Endothelial cell of umbilical vein (primary cell): ENCODE measurements around the gene RIMS4. TPM values are rescaled to one million over a fixed set of nuclear protein-coding genes. Genes with fewer than 3 reads are reported as not detected.

Experiments used
- BruUV-seq: library from RNA; stranded (reverse); fragments of 400-500 nt; replicated peaks from 2 replicates; lab custom pipeline; 2021; lab: Mats Ljungman, UMichigan
- CTCF ChIA-PET: fragments of 300-600, 350-600 bp; sonication (Branson Sonifier 250); formaldehyde crosslinking; loops from one replicate; lab custom pipeline; 2021; ENCODE audit warnings: antibody characterized with exemption, inconsistent platforms; lab: Charles Lee
- POLR2A ChIA-PET: fragments of 300-600, 350-600 bp; sonication (Branson Sonifier 250); formaldehyde crosslinking; loops from one replicate; lab custom pipeline; 2021; ENCODE audit warnings: antibody characterized with exemption, inconsistent platforms; lab: Charles Lee
- DNase-seq: peaks from one replicate; pipeline ENCODE4 v3.0.0-alpha.2; 2011; ENCODE audit warnings: low read depth, low spot score
- FAIRE-seq: peaks from 2 replicates; lab custom pipeline; 2011; peaks lifted over from hg19 to GRCh38; lab: Jason Lieb, UNC
- H2AFZ ChIP-seq: 2 replicates; pipeline ENCODE4 v1.6.0; 2012; ENCODE audit warnings: low read depth, low read length, control low read depth, inconsistent platforms
- H3K27ac ChIP-seq: 2 replicates; pipeline ENCODE4 v1.5.1; 2011; ENCODE audit warnings: low read depth, mild to moderate bottlenecking, control low read depth, low read length, moderate library complexity; ENCODE audit not compliant: insufficient read depth
- H3K27me3 ChIP-seq, 2 experiments: 2 replicates each; pipeline versions ENCODE4 v1.6.0 to v1.6.1; 2011; ENCODE audit warnings: low read length in 2 of 2, mixed read lengths in 1 of 2; ENCODE audit not compliant: control insufficient read depth in 2 of 2, insufficient read depth in 2 of 2
- H3K36me3 ChIP-seq, 2 experiments: 2 replicates in 1 of 2; 3 replicates in 1 of 2; pipeline ENCODE4 v1.5.1; 2011; ENCODE audit warnings: low read length in 2 of 2, mild to moderate bottlenecking in 1 of 2, moderate library complexity in 1 of 2; ENCODE audit not compliant: control insufficient read depth in 2 of 2, insufficient read depth in 2 of 2; ENCODE audit errors: extremely low read depth in 1 of 2
- H3K4me1 ChIP-seq: 3 replicates; pipeline ENCODE4 v1.5.1; 2011; ENCODE audit warnings: mild to moderate bottlenecking, low read length; ENCODE audit not compliant: control insufficient read depth, insufficient read depth; ENCODE audit errors: extremely low read depth
- H3K4me2 ChIP-seq: 2 replicates; pipeline ENCODE4 v1.6.1; 2011; ENCODE audit warnings: low read length, control low read depth, mixed read lengths; ENCODE audit not compliant: insufficient read depth
- H3K4me3 ChIP-seq, 3 experiments: fragments of 200-600 bp in 1 of 3; sonication (generic), shearing (Covaris generic) in 1 of 3; replicated peaks in 1 of 3; 2 replicates each; pipeline ENCODE4 v1.5.1; 2011 to 2016; ENCODE audit warnings: control low read depth in 3 of 3, low read length in 3 of 3, mild to moderate bottlenecking in 2 of 3, inconsistent platforms in 1 of 3, low read depth in 1 of 3, moderate library complexity in 1 of 3; ENCODE audit not compliant: insufficient read depth in 1 of 3
- H3K79me2 ChIP-seq: 2 replicates; pipeline ENCODE4 v1.6.0; 2012; ENCODE audit warnings: low read length, inconsistent platforms; ENCODE audit not compliant: control insufficient read depth, insufficient read depth
- H3K9ac ChIP-seq: replicated peaks from 2 replicates; pipeline ENCODE3; 2011; ENCODE audit warnings: low read length, control low read depth; ENCODE audit not compliant: insufficient read depth; ENCODE audit errors: extremely low read depth
- H3K9me1 ChIP-seq: replicated peaks from 3 replicates; pipeline ENCODE4 v1.6.0; 2011; ENCODE audit warnings: mild to moderate bottlenecking, low read length; ENCODE audit not compliant: control insufficient read depth, insufficient read depth; ENCODE audit errors: extremely low read depth
- H3K9me3 ChIP-seq: replicated peaks from 2 replicates; pipeline ENCODE4 v1.5.1; 2012; ENCODE audit warnings: low read length, inconsistent platforms; ENCODE audit not compliant: control insufficient read depth, insufficient read depth
- H4K20me1 ChIP-seq: replicated peaks from 2 replicates; pipeline ENCODE3; 2011; ENCODE audit warnings: mild to moderate bottlenecking, low read length; ENCODE audit not compliant: control insufficient read depth, insufficient read depth; ENCODE audit errors: extremely low read depth
- CTCF ChIP-seq, 2 donors: IDR thresholded peaks; 1 replicate in 1 of 2; 2 replicates in 1 of 2; pipeline ENCODE4 v1.5.1; 2011; ENCODE audit warnings: low read length in 2 of 2, mild to moderate bottlenecking in 2 of 2, moderate library complexity in 2 of 2, control low read depth in 1 of 2, inconsistent platforms in 1 of 2, low read depth in 1 of 2; ENCODE audit not compliant: insufficient read depth in 1 of 2; ENCODE audit errors: extremely low read depth in 1 of 2
- JUN ChIP-seq: IDR thresholded peaks from 2 replicates; pipeline ENCODE4 v1.6.1; 2011; ENCODE audit warnings: borderline replicate concordance, low read depth; ENCODE audit not compliant: insufficient read length, insufficient read depth
- MYC ChIP-seq: IDR thresholded peaks from one replicate; pipeline ENCODE4 v1.6.1; 2011; ENCODE audit warnings: mild to moderate bottlenecking, low read depth, low read length
- POLR2A ChIP-seq: IDR thresholded peaks from 2 replicates; pipeline ENCODE4 v1.6.1; 2012; ENCODE audit warnings: low read depth, mild to moderate bottlenecking, control low read depth, low read length
- POLR2AphosphoS5 ChIP-seq: IDR thresholded peaks from 2 replicates; pipeline ENCODE4 v1.6.1; 2012; ENCODE audit warnings: low read depth, mild to moderate bottlenecking, control low read depth, low read length, moderate library complexity; ENCODE audit not compliant: insufficient read depth
- dilution Hi-C: fragments of 300-500 bp; cut with MboI; formaldehyde crosslinking; loops from one replicate; pipeline ENCODE4 v1.15.0; 2019; ENCODE audit warnings: low sequenced_read_pairs; ENCODE audit not compliant: extremely low pct_ligation_motif_present
- intact Hi-C: fragments of 100-400 bp; cut with micrococcal nuclease; formaldehyde crosslinking; loops from one replicate; pipeline ENCODE4 v1.10.0; 2022
- polyA plus RNA-seq, 4 experiments: library from polyadenylated mRNA; depleted of rRNA in 3 of 4; stranded (reverse) in 3 of 4; unstranded in 1 of 4; fragments of >200 nt; gene quantifications; 2 replicates each; pipeline versions ENCODE4 v1.2.1 to v1.2.3, GENCODE V29; 2011 to 2012; ENCODE audit warnings: missing spikeins in 1 of 4
- total RNA-seq: library from RNA; stranded (reverse); gene quantifications from 2 replicates; pipeline ENCODE4 v1.2.3, GENCODE V29; 2021
- TF ChIP-seq, protein P1 (sequence below): IDR thresholded peaks from 2 replicates; pipeline ENCODE4 v1.6.1; 2011; ENCODE audit not compliant: insufficient read depth, insufficient read length

Gene RIMS4
- total and polyA plus RNA-seq, 2 donors (not counting 3 experiments of a cell fraction or from before 2014, with no cell fraction given): not detected

GRCh38 chr20:44805335-44805978 lies 4.9 kb downstream of the RIMS4 start:
- CTCF ChIA-PET: no interaction called here
- no TSS peak for BruUV-seq

More at GRCh38 chr20:44805335-44805978, 4.9 kb downstream of the RIMS4 start:
- Histone ChIP-seq H3K27me3 (peaks cover 27 to 28% of the 10 kb centered on the region in 2 experiments), H3K4me1 (no peaks in the 10 kb centered on the region), H3K9ac (no peak overlapping the region), H3K9me3 (no peaks in the 10 kb centered on the region), H3K9me1 (no peaks in the 10 kb centered on the region), H4K20me1 (no peaks in the 10 kb centered on the region), H2AFZ (no peak overlapping the region), H3K36me3 (no peaks in the 10 kb centered on the region), H3K79me2 (no peaks in the 10 kb centered on the region), H3K27ac (no peak overlapping the region), H3K4me3 (no peak overlapping the region), H3K4me2 (no peak overlapping the region)
- dilution Hi-C loops: no loop called here
- TF ChIP-seq, protein P1, sequence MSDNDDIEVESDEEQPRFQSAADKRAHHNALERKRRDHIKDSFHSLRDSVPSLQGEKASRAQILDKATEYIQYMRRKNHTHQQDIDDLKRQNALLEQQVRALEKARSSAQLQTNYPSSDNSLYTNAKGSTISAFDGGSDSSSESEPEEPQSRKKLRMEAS: no peak
- TF ChIP-seq CTCF (IDR thresholded peaks at IDR 0.05; ENCODE audit: extremely low read depth in 1 of 2, insufficient read depth in 1 of 2, low read depth in 1 of 2, low read length in 2 of 2) (no peak), JUN (no peak), MYC (no peak), POLR2AphosphoS5 (no peak), POLR2A (no peak)
- no peak for FAIRE-seq
- POLR2A ChIA-PET: no interaction called here
- intact Hi-C loops: no loop called here
- no peak for DNase-seq
